H9 (cell line): Measurements from ENCODE around the gene FAM13B. TPM values are rescaled to one million over a fixed set of nuclear protein-coding genes. Genes with fewer than 3 reads are reported as not detected.

Experiments
- DNase-seq: peaks from one replicate; pipeline ENCODE4 v3.0.0-alpha.2; 2017
- H2AFZ ChIP-seq: one replicate; pipeline ENCODE4 v1.6.1; 2013; ENCODE audit warnings: mild to moderate bottlenecking, low read length, control low read depth, moderate library complexity
- H2AK5ac ChIP-seq: 2 replicates; pipeline ENCODE4 v1.6.1; 2013; ENCODE audit warnings: low read length, control low read depth, mixed read lengths; ENCODE audit not compliant: insufficient read length
- H2BK120ac ChIP-seq: one replicate; pipeline ENCODE4 v1.6.1; 2013; ENCODE audit warnings: low read depth, mild to moderate bottlenecking, low read length, control low read depth, inconsistent platforms; ENCODE audit not compliant: poor library complexity, severe bottlenecking
- H2BK12ac ChIP-seq: 2 replicates; pipeline ENCODE4 v1.6.1; 2013; ENCODE audit warnings: low read length, control low read depth, mixed read lengths, low read depth; ENCODE audit not compliant: insufficient read length
- H2BK15ac ChIP-seq: 2 replicates; pipeline ENCODE4 v1.6.1; 2013; ENCODE audit warnings: low read depth, low read length, control low read depth
- H2BK20ac ChIP-seq: one replicate; pipeline ENCODE4 v1.6.1; 2013; ENCODE audit warnings: low read depth, mild to moderate bottlenecking, low read length, control low read depth, inconsistent platforms; ENCODE audit not compliant: poor library complexity, severe bottlenecking
- H2BK5ac ChIP-seq: 2 replicates; pipeline ENCODE4 v1.6.1; 2013; ENCODE audit warnings: low read length, control low read depth, mixed read lengths; ENCODE audit not compliant: insufficient read length
- H3K14ac ChIP-seq: 2 replicates; pipeline ENCODE4 v1.6.1; 2013; ENCODE audit warnings: low read length, control low read depth; ENCODE audit not compliant: insufficient read depth
- H3K18ac ChIP-seq: 2 replicates; pipeline ENCODE4 v1.6.1; 2013; ENCODE audit warnings: low read depth, mild to moderate bottlenecking, mixed read lengths, low read length, control low read depth; ENCODE audit not compliant: insufficient read length
- H3K23ac ChIP-seq: 2 replicates; pipeline ENCODE4 v1.6.1; 2013; ENCODE audit warnings: low read length, control low read depth, mixed read lengths, low read depth; ENCODE audit not compliant: insufficient read length
- H3K23me2 ChIP-seq: 2 replicates; pipeline ENCODE4 v1.6.1; 2013; ENCODE audit warnings: low read depth, mild to moderate bottlenecking, mixed read lengths, low read length, control low read depth; ENCODE audit not compliant: insufficient read length, poor library complexity, severe bottlenecking
- H3K27ac ChIP-seq: 2 replicates; pipeline ENCODE4 v1.5.1; 2013; ENCODE audit warnings: low read length, control low read depth, mixed read lengths, low read depth; ENCODE audit not compliant: insufficient read length
- H3K27me3 ChIP-seq: 2 replicates; pipeline ENCODE4 v1.6.1; 2013; ENCODE audit warnings: low read length, control low read depth, inconsistent platforms; ENCODE audit not compliant: insufficient read depth
- H3K4ac ChIP-seq: 2 replicates; pipeline ENCODE4 v1.6.1; 2013; ENCODE audit warnings: low read depth, mild to moderate bottlenecking, control low read depth, inconsistent platforms, low read length, moderate library complexity
- H3K4me1 ChIP-seq: 2 replicates; pipeline ENCODE4 v1.6.1; 2013; ENCODE audit warnings: low read length, control low read depth, inconsistent platforms; ENCODE audit not compliant: insufficient read depth
- H3K4me2 ChIP-seq: 2 replicates; pipeline ENCODE4 v1.6.1; 2013; ENCODE audit warnings: low read length, control low read depth, mixed read lengths; ENCODE audit not compliant: insufficient read length, insufficient read depth
- H3K56ac ChIP-seq: 2 replicates; pipeline ENCODE4 v1.6.1; 2013; ENCODE audit warnings: low read depth, mild to moderate bottlenecking, mixed read lengths, low read length, control low read depth; ENCODE audit not compliant: insufficient read length
- H3K79me1 ChIP-seq: 2 replicates; pipeline ENCODE4 v1.6.1; 2013; ENCODE audit warnings: low read depth, mild to moderate bottlenecking, moderate library complexity, low read length, control low read depth, inconsistent platforms; ENCODE audit not compliant: insufficient read depth, poor library complexity, severe bottlenecking
- H3K79me2 ChIP-seq: 2 replicates; pipeline ENCODE4 v1.6.1; 2013; ENCODE audit warnings: low read length, control low read depth, inconsistent platforms; ENCODE audit not compliant: insufficient read depth
- H3K9ac ChIP-seq: 2 replicates; pipeline ENCODE4 v1.6.1; 2013; ENCODE audit warnings: low read length, control low read depth, mixed read lengths; ENCODE audit not compliant: insufficient read length; ENCODE audit errors: extremely low read depth
- H3K9me3 ChIP-seq: one replicate; pipeline ENCODE4 v1.6.1; 2013; ENCODE audit warnings: low read depth, low read length, inconsistent platforms; ENCODE audit not compliant: control insufficient read depth
- H3T11ph ChIP-seq: one replicate; pipeline ENCODE4 v1.6.1; 2013; ENCODE audit warnings: mild to moderate bottlenecking, low read length, control low read depth, inconsistent platforms
- H4K20me1 ChIP-seq: one replicate; pipeline ENCODE4 v1.6.1; 2013; ENCODE audit not compliant: control insufficient read depth, insufficient read length, insufficient read depth
- H4K5ac ChIP-seq: 2 replicates; pipeline ENCODE4 v1.6.1; 2013; ENCODE audit warnings: low read depth, mild to moderate bottlenecking, mixed read lengths, low read length, control low read depth; ENCODE audit not compliant: insufficient read length
- H4K8ac ChIP-seq: replicated peaks from 2 replicates; pipeline ENCODE4 v1.6.1; 2013; ENCODE audit warnings: low read length, control low read depth, mixed read lengths, low read depth; ENCODE audit not compliant: insufficient read length
- H4K91ac ChIP-seq: 2 replicates; pipeline ENCODE4 v1.6.1; 2013; ENCODE audit warnings: low read depth, mild to moderate bottlenecking, moderate library complexity, mixed read lengths, low read length, control low read depth; ENCODE audit not compliant: insufficient read length
- H3K27ac Mint-ChIP-seq, 3 experiments: 2 replicates in 2 of 3; 3 replicates in 1 of 3; pipeline ENCODE4 v1.8.0; 2020 to 2021; ENCODE audit warnings: mixed read lengths in 3 of 3, mild to moderate bottlenecking in 1 of 3, moderate library complexity in 1 of 3
- H3K27me3 Mint-ChIP-seq: 2 replicates; pipeline ENCODE4 v1.8.0; 2021; ENCODE audit warnings: low read depth, mild to moderate bottlenecking, moderate library complexity, mixed read lengths
- H3K36me3 Mint-ChIP-seq, 3 experiments: 2 replicates in 2 of 3; 3 replicates in 1 of 3; pipeline ENCODE4 v1.8.0; 2020 to 2021; ENCODE audit warnings: low read depth in 3 of 3, mixed read lengths in 3 of 3; ENCODE audit not compliant: insufficient read depth in 1 of 3
- H3K4me1 Mint-ChIP-seq, 2 experiments: 2 replicates each; pipeline ENCODE4 v1.8.0; 2020; ENCODE audit warnings: mixed read lengths in 2 of 2
- H3K4me3 Mint-ChIP-seq, 2 experiments: 2 replicates in 1 of 2; 3 replicates in 1 of 2; pipeline ENCODE4 v1.8.0; 2020 to 2021; ENCODE audit warnings: mild to moderate bottlenecking in 2 of 2, mixed read lengths in 2 of 2, moderate library complexity in 1 of 2
- H3K9me3 Mint-ChIP-seq, 2 experiments: 2 replicates in 1 of 2; 3 replicates in 1 of 2; pipeline ENCODE4 v1.8.0; 2020; ENCODE audit warnings: mild to moderate bottlenecking in 2 of 2, mixed read lengths in 2 of 2, moderate library complexity in 1 of 2
- CTCF ChIP-seq: fragments of 200-600 bp; sonication (generic); conservative IDR thresholded peaks from 3 replicates; pipeline ENCODE4 v1.8.0; 2021; ENCODE audit warnings: antibody characterized with exemption, mild to moderate bottlenecking
- WGBS: extraction: QIAGEN DNeasy Blood & Tissue Kit; methylation state at CpG from one replicate; pipeline ENCODE4 v1.1.7; 2013; ENCODE audit warnings: missing lambda C conversion rate, low lambda C conversion rate, mixed read lengths; ENCODE audit not compliant: insufficient read length; ENCODE audit errors: extremely low coverage; 5-methylcytosine and 5-hydroxymethylcytosine counted together
- total RNA-seq: library from RNA; stranded (reverse); gene quantifications from 2 replicates; pipeline ENCODE4 v1.2.1, GENCODE V29; 2021

The FAM13B gene
- total RNA-seq, 1 experiment from 2014 or later: 23.0 TPM

DNA sequence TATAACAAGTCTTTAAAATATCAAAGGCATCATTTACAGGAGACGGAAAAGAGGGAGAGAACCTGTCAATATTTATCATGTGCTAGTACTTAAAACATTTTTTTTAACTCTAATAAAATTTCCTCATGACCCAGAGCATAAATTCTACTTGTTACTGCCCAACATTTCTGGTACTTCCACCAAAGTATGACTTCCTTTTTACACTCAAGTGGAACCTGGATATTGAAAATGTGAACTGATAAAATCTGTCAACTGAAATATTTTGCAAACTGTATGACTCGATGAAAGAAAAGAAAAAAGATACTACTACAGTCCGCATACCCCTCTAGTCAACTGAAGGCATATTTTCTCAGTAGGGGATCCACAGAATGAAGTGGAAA lies 37.1 kb downstream of the FAM13B start:
- no peaks in the 10 kb centered on the region for H4K20me1 ChIP-seq
- H3K56ac ChIP-seq: no peak overlapping the region
- H3K27ac ChIP-seq: no peak overlapping the region
- no peak overlapping the region for H2AFZ ChIP-seq
- no peak overlapping the region for H2BK12ac ChIP-seq
- WGBS: no CpG with 5 or more reads among the region's 3 CpGs
- H4K8ac ChIP-seq: no peak overlapping the region
- H3K4me2 ChIP-seq: no peak overlapping the region
- no peak overlapping the region for H2BK5ac ChIP-seq
- H3K4me3 Mint-ChIP-seq: no peak overlapping the region
- no peak overlapping the region for H3K9ac ChIP-seq
- H3K4me1 ChIP-seq: no peaks in the 10 kb centered on the region
- TF ChIP-seq CTCF: no peak
- H3K27ac Mint-ChIP-seq: 0 out of 7 replicates have a peak overlapping the region, but pooled peaks of 1 of the 3 experiments have one; percentile 7
- H4K91ac ChIP-seq: no peak overlapping the region
- no peak overlapping the region for H4K5ac ChIP-seq
- DNase-seq: no peak
- no peaks in the 10 kb centered on the region for H3K79me2 ChIP-seq
- no peak overlapping the region for H3K23ac ChIP-seq
- no peaks in the 10 kb centered on the region for H3K23me2 ChIP-seq
- no peak overlapping the region for H2BK15ac ChIP-seq
- H3K14ac ChIP-seq: no peak overlapping the region
- no peaks in the 10 kb centered on the region for H3K27me3 ChIP-seq
- H3K79me1 ChIP-seq: peaks cover 2% of the 10 kb centered on the region
- no peak overlapping the region for H3K4ac ChIP-seq
- H3K9me3 Mint-ChIP-seq: peaks cover 0 to 3% of the 10 kb centered on the region in 2 experiments; a peak in 1 of 5 replicates
- no peaks in the 10 kb centered on the region for H3K27me3 Mint-ChIP-seq
- H2BK20ac ChIP-seq: no peak overlapping the region
- no peak overlapping the region for H3T11ph ChIP-seq
- no peak overlapping the region for H3K18ac ChIP-seq
- no peak overlapping the region for H2BK120ac ChIP-seq
- peaks cover 0 to 2% of the 10 kb centered on the region in 2 experiments; a peak in 1 of 4 replicates for H3K4me1 Mint-ChIP-seq
- H3K36me3 Mint-ChIP-seq: peaks cover 16 to 25% (median 25%) of the 10 kb centered on the region in 3 experiments
- no peaks in the 10 kb centered on the region for H3K9me3 ChIP-seq
- H2AK5ac ChIP-seq: no peak overlapping the region
